HepG2 (cell line): ENCODE measurements around the gene RTEL1. TPM values are rescaled to one million over a fixed set of nuclear protein-coding genes. Genes with fewer than 3 reads are reported as not detected.
A peak's percentile ranks its signal among the peaks of the same experiment; 100 is the strongest.

Source experiments
- DMAP1 ChIP-seq: IDR thresholded peaks from 2 replicates; pipeline ENCODE4 v1.6.1; 2016
- GATAD2A ChIP-seq: IDR thresholded peaks from 2 replicates; pipeline ENCODE4 v1.6.1; 2016
- HNF4G ChIP-seq, 2 experiments: sonication (generic) in 1 of 2; formaldehyde crosslinking in 1 of 2; IDR thresholded peaks; 2 replicates each; pipeline versions ENCODE4 v1.4.0 to v1.6.1; 2011 to 2020; ENCODE audit warnings: borderline replicate concordance in 2 of 2, low read depth in 2 of 2, mild to moderate bottlenecking in 2 of 2, low read length in 1 of 2, missing genetic modification reagents in 1 of 2, moderate library complexity in 1 of 2
- JARID2 ChIP-seq: sonication (generic); formaldehyde crosslinking; IDR thresholded peaks from 2 replicates; pipeline ENCODE4 v1.8.1; 2023; ENCODE audit warnings: missing genetic modification reagents, inconsistent platforms; ENCODE audit not compliant: insufficient replicate concordance
- REPIN1 ChIP-seq: sonication (generic); formaldehyde crosslinking; IDR thresholded peaks from 2 replicates; pipeline ENCODE4 v1.8.0; 2022; ENCODE audit warnings: missing genetic modification reagents, low read depth, mild to moderate bottlenecking, borderline replicate concordance
- STAG1 ChIP-seq: sonication (generic); formaldehyde crosslinking; IDR thresholded peaks from 2 replicates; pipeline ENCODE4 v1.4.0; 2020; ENCODE audit warnings: missing genetic modification reagents
- TCF12 ChIP-seq, 2 experiments: fragments of 450-650 bp in 1 of 2; sonication (generic) in 1 of 2; formaldehyde crosslinking in 1 of 2; IDR thresholded peaks; 2 replicates each; pipeline versions ENCODE4 v1.6.1 to v1.8.0; 2017 to 2022; ENCODE audit warnings: antibody characterized with exemption in 1 of 2, mild to moderate bottlenecking in 1 of 2, missing genetic modification reagents in 1 of 2, moderate library complexity in 1 of 2
- ZNF224 ChIP-seq: sonication (generic); formaldehyde crosslinking; IDR thresholded peaks from 2 replicates; pipeline ENCODE4 v1.5.0; 2020; ENCODE audit warnings: mild to moderate bottlenecking, missing genetic modification reagents
- ZNF225 ChIP-seq: sonication (generic); formaldehyde crosslinking; IDR thresholded peaks from 2 replicates; pipeline ENCODE4 v1.4.0; 2020; ENCODE audit warnings: mild to moderate bottlenecking, missing genetic modification reagents
- ZNF276 ChIP-seq: sonication (generic); formaldehyde crosslinking; IDR thresholded peaks from 2 replicates; pipeline ENCODE4 v1.4.0; 2020; ENCODE audit warnings: mild to moderate bottlenecking, low read depth, missing genetic modification reagents
- ZNF432 ChIP-seq: sonication (generic); formaldehyde crosslinking; IDR thresholded peaks from 2 replicates; pipeline ENCODE4 v1.5.0; 2020; ENCODE audit warnings: missing genetic modification reagents, mild to moderate bottlenecking, borderline replicate concordance
- ZNF441 ChIP-seq: sonication (generic); formaldehyde crosslinking; IDR thresholded peaks from 2 replicates; pipeline ENCODE4 v1.7.0; 2021; ENCODE audit warnings: missing genetic modification reagents, borderline replicate concordance
- ZNF644 ChIP-seq: IDR thresholded peaks from 2 replicates; pipeline ENCODE4 v1.6.1; 2016; ENCODE audit warnings: low read depth
- ZNF703 ChIP-seq: sonication (generic); formaldehyde crosslinking; IDR thresholded peaks from 2 replicates; pipeline ENCODE4 v1.5.1; 2020; ENCODE audit warnings: missing genetic modification reagents, mild to moderate bottlenecking, moderate library complexity, borderline replicate concordance
- ZNF746 ChIP-seq: sonication (generic); formaldehyde crosslinking; IDR thresholded peaks from 2 replicates; pipeline ENCODE4 v1.8.0; 2022; ENCODE audit warnings: mild to moderate bottlenecking, missing genetic modification reagents
- ZNF780A ChIP-seq: sonication (generic); formaldehyde crosslinking; IDR thresholded peaks from 2 replicates; pipeline ENCODE4 v1.8.0; 2022; ENCODE audit warnings: mild to moderate bottlenecking, missing genetic modification reagents, moderate library complexity
- ZNF790 ChIP-seq: sonication (generic); formaldehyde crosslinking; IDR thresholded peaks from 2 replicates; pipeline ENCODE4 v1.8.0; 2022; ENCODE audit warnings: missing genetic modification reagents, mild to moderate bottlenecking, borderline replicate concordance
- ZSCAN31 ChIP-seq: sonication (generic); formaldehyde crosslinking; IDR thresholded peaks from 2 replicates; pipeline ENCODE4 v1.5.0; 2020; ENCODE audit warnings: low read depth, mild to moderate bottlenecking, missing genetic modification reagents
- polyA plus RNA-seq, 8 experiments: library from polyadenylated mRNA; depleted of rRNA in 3 of 8; stranded (reverse) in 7 of 8; unstranded in 1 of 8; fragments of >200 nt; fragmentation: Illumina TruSeq in 4 of 8; extraction: Trizol in 4 of 8; gene quantifications; 2 replicates each; pipeline versions ENCODE4 v1.2.1 to v1.2.3, GENCODE V29; 2011 to 2016; ENCODE audit warnings: low read depth in 4 of 8, missing spikeins in 1 of 8, mixed read lengths in 1 of 8; ENCODE audit not compliant: insufficient read depth in 1 of 8
- total RNA-seq, 5 experiments: library from RNA; depleted of rRNA; stranded (reverse); fragments of >200 nt; fragmentation: Illumina TruSeq; extraction: Trizol; gene quantifications; 2 replicates each; pipeline ENCODE4 v1.2.3, GENCODE V29; 2016; ENCODE audit warnings: low read depth in 1 of 5
- TF ChIP-seq, protein P1 (sequence below): sonication (generic); formaldehyde crosslinking; IDR thresholded peaks from 2 replicates; pipeline ENCODE4 v1.4.0; 2020; ENCODE audit warnings: missing genetic modification reagents; ENCODE audit errors: not compliant biosample characterization
- TF ChIP-seq, protein P2 (sequence below): sonication (generic); formaldehyde crosslinking; IDR thresholded peaks from 2 replicates; pipeline ENCODE4 v1.4.0; 2020; ENCODE audit warnings: missing genetic modification reagents

RTEL1 gene
- total and polyA plus RNA-seq, 2 of the 13 experiments (the other 11 are each of a cell fraction or from before 2014, with no cell fraction given) = 21.8 to 36.4 TPM

DNA sequence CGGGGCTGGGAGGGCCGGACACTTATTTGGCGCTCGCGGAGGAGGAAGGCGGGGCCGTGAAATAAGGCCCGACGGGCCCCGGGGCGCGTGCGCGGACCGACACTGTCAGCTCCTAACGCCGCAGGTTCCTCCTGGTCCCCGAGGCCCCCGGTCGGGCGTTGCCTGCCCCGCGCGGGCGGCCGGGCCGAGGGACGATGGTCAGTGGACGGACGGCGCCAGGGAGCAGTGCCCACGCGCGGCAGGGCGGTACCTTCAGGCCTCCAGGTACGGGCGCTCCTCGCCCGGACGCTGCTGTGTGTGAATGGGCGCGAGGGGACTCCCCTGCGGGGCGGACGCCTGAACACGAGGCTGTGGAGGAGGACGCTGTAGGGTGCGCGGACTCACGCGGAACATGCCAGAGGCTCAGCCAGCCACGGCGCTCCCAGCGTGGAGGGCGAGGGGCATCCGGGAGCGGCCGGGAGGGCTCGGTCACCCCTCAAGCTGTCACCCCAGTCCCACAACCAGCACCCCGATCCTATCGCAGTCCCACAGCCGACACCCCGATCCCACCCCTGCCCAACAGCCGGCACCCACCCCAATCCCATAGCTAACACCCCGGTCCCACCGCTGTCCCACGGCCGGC lies 30.9 kb upstream of the RTEL1 start (continued):
- TF ChIP-seq, protein P1, sequence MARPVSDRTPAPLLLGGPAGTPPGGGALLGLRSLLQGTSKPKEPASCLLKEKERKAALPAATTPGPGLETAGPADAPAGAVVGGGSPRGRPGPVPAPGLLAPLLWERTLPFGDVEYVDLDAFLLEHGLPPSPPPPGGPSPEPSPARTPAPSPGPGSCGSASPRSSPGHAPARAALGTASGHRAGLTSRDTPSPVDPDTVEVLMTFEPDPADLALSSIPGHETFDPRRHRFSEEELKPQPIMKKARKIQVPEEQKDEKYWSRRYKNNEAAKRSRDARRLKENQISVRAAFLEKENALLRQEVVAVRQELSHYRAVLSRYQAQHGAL (CRISPR knock-in tag) = no peak
- peak; percentile 75; the same call in 1 of the 2 replicates for TF ChIP-seq ZNF441 (CRISPR knock-in tag)
- TF ChIP-seq, protein P2, sequence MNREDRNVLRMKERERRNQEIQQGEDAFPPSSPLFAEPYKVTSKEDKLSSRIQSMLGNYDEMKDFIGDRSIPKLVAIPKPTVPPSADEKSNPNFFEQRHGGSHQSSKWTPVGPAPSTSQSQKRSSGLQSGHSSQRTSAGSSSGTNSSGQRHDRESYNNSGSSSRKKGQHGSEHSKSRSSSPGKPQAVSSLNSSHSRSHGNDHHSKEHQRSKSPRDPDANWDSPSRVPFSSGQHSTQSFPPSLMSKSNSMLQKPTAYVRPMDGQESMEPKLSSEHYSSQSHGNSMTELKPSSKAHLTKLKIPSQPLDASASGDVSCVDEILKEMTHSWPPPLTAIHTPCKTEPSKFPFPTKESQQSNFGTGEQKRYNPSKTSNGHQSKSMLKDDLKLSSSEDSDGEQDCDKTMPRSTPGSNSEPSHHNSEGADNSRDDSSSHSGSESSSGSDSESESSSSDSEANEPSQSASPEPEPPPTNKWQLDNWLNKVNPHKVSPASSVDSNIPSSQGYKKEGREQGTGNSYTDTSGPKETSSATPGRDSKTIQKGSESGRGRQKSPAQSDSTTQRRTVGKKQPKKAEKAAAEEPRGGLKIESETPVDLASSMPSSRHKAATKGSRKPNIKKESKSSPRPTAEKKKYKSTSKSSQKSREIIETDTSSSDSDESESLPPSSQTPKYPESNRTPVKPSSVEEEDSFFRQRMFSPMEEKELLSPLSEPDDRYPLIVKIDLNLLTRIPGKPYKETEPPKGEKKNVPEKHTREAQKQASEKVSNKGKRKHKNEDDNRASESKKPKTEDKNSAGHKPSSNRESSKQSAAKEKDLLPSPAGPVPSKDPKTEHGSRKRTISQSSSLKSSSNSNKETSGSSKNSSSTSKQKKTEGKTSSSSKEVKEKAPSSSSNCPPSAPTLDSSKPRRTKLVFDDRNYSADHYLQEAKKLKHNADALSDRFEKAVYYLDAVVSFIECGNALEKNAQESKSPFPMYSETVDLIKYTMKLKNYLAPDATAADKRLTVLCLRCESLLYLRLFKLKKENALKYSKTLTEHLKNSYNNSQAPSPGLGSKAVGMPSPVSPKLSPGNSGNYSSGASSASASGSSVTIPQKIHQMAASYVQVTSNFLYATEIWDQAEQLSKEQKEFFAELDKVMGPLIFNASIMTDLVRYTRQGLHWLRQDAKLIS (CRISPR knock-in tag) = peak; percentile 88
- peak; percentile 97 for TF ChIP-seq ZNF225
- no peak; the same call in 1 of the 2 replicates for TF ChIP-seq ZNF224
- no peak for TF ChIP-seq TCF12 (IDR thresholded peaks at IDR 0.05)
- TF ChIP-seq TCF12 (CRISPR knock-in tag; IDR thresholded peaks at IDR 0.05) = peak; percentile 80; the same call in 1 of the 2 replicates
- TF ChIP-seq ZNF644 (CRISPR knock-in tag) = no peak
- TF ChIP-seq ZNF703 (CRISPR knock-in tag) = 0 out of 2 replicates have a peak, but pooled peaks have one; percentile 35
- TF ChIP-seq JARID2 (CRISPR knock-in tag) = peak; percentile 93
- TF ChIP-seq ZSCAN31 (CRISPR knock-in tag) = peak; percentile 69
- TF ChIP-seq ZNF432 (CRISPR knock-in tag) = no peak
- peak; percentile 95; the same call in 1 of the 2 replicates for TF ChIP-seq ZNF276 (CRISPR knock-in tag)
- no peak; the same call in 1 of the 2 replicates for TF ChIP-seq HNF4G (IDR thresholded peaks at IDR 0.05; ENCODE audit: borderline replicate concordance, low read depth, low read length)
- 0 out of 2 replicates have a peak, but pooled peaks have one; percentile 52 for TF ChIP-seq HNF4G (CRISPR knock-in tag; IDR thresholded peaks at IDR 0.05; ENCODE audit: borderline replicate concordance, low read depth)
- TF ChIP-seq ZNF790 (CRISPR knock-in tag) = peak; percentile 62; the same call in 1 of the 2 replicates
- TF ChIP-seq STAG1 (CRISPR knock-in tag) = peak; percentile 32; the same call in 1 of the 2 replicates
- TF ChIP-seq REPIN1 (CRISPR knock-in tag) = peak; percentile 88
- TF ChIP-seq ZNF746 (CRISPR knock-in tag) = peak; percentile 64; the same call in 1 of the 2 replicates
- no peak; the same call in 1 of the 2 replicates for TF ChIP-seq GATAD2A
- peak; percentile 95 for TF ChIP-seq ZNF780A (CRISPR knock-in tag)
- peak; percentile 93 for TF ChIP-seq DMAP1 (CRISPR knock-in tag)
